ENCODE results near the gene DOK6. TPM values are rescaled to one million over a fixed set of nuclear protein-coding genes. Genes with fewer than 3 reads are reported as not detected.

DOK6 gene
- total RNA-seq, 2 donors from 2014 or later: 0.59 to 0.61 TPM

DNA sequence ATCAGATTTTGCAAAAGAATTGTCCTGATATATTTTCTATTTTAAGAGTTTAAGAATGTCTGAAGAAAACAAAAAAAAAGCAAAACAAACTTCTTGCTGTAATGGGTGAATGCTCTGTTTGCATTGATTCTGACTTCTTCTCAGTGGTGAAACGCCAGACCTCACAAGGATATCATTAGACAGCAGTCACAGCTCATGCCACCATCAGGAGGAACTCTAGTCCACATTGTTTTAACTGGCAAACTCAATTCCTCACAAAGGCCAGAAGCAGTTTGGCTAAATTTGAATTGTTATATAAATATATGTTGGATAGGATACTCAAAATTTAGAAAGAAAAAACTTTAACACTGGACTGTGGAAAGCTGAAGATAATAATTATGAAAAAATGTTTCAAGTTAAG is 89.4 kb downstream of the DOK6 start:
- Histone ChIP-seq H3K9me3 (no peaks in the 10 kb centered on the region), H3K27ac (no peak overlapping the region), H3K27me3 (no peaks in the 10 kb centered on the region), H3K4me1 (no peaks in the 10 kb centered on the region), H3K36me3 (no peaks in the 10 kb centered on the region), H3K9ac (ENCODE audit: low read depth in 2 of 2, low read length in 2 of 2) (no peak overlapping the region), H3K4me3 (no peak overlapping the region)
- TF ChIP-seq CTCF (IDR thresholded peaks at IDR 0.05): no peak
- no peak for DNase-seq
- intact Hi-C loops (cut with DNase I): no loop called here

GRCh38 chr18:69490813-69491212 is 90.1 kb downstream of the DOK6 start:
- H3K36me3 ChIP-seq: no peaks in the 10 kb centered on the region
- DNase-seq: no peak
- intact Hi-C loops (cut with DNase I): no loop called here
- H3K4me3 ChIP-seq: no peak overlapping the region
- H3K4me1 ChIP-seq: no peaks in the 10 kb centered on the region
- H3K27me3 ChIP-seq: no peaks in the 10 kb centered on the region
- no peak overlapping the region for H3K9ac ChIP-seq (ENCODE audit: low read depth in 2 of 2, low read length in 2 of 2)
- H3K27ac ChIP-seq: no peak overlapping the region
- no peaks in the 10 kb centered on the region for H3K9me3 ChIP-seq
- TF ChIP-seq CTCF (IDR thresholded peaks at IDR 0.05): no peak

- intact Hi-C loops (cut with DNase I): no loop called here
- no peak for DNase-seq
- H3K9me3 ChIP-seq: no peaks in the 10 kb centered on the region
- no peak overlapping the region for H3K9ac ChIP-seq (ENCODE audit: low read depth in 2 of 2, low read length in 2 of 2)
- H3K4me3 ChIP-seq: no peak overlapping the region
- H3K4me1 ChIP-seq: no peaks in the 10 kb centered on the region
- no peaks in the 10 kb centered on the region for H3K27me3 ChIP-seq
- TF ChIP-seq CTCF (IDR thresholded peaks at IDR 0.05): no peak
- no peak overlapping the region for H3K27ac ChIP-seq
- no peaks in the 10 kb centered on the region for H3K36me3 ChIP-seq
Observed at GRCh38 chr18:69491576-69491975, 90.9 kb downstream of the DOK6 start.

GRCh38 chr18:69492861-69493260 is 92.2 kb downstream of the DOK6 start:
- no peak for DNase-seq
- H3K27me3 ChIP-seq: no peaks in the 10 kb centered on the region
- no peak for TF ChIP-seq CTCF (IDR thresholded peaks at IDR 0.05)
- no peaks in the 10 kb centered on the region for H3K4me1 ChIP-seq
- H3K4me3 ChIP-seq: no peak overlapping the region
- intact Hi-C loops (cut with DNase I): no loop called here
- H3K9ac ChIP-seq (ENCODE audit: low read depth in 2 of 2, low read length in 2 of 2): no peak overlapping the region
- H3K9me3 ChIP-seq: no peaks in the 10 kb centered on the region
- H3K36me3 ChIP-seq: no peaks in the 10 kb centered on the region
- no peak overlapping the region for H3K27ac ChIP-seq

DNA sequence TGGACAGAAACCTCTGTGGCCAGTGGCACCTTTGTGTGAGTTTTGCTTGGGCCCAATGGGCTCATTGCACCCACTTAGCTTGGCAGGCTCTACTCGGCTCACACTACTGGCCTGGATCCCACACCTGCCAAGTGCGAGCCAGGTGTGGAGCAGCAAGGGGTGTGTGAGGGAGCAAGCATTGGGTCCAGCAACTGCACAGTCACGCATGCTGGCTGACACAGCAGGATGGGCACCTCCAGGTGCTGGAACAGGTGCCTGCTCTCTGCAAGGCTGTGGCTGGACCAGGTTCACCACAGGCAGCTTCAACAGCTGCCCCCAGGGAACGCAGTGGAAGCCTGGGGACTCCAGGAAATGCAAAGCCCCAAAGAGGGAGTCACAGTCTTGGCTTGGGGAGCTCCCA is 94.2 kb downstream of the DOK6 start:
- Histone ChIP-seq H3K27ac (no peak overlapping the region), H3K9me3 (no peaks in the 10 kb centered on the region), H3K4me3 (no peak overlapping the region), H3K9ac (ENCODE audit: low read depth in 2 of 2, low read length in 2 of 2) (no peak overlapping the region), H3K4me1 (no peaks in the 10 kb centered on the region), H3K36me3 (no peaks in the 10 kb centered on the region), H3K27me3 (no peaks in the 10 kb centered on the region)
- intact Hi-C loops (cut with DNase I): no loop called here
- no peak for TF ChIP-seq CTCF (IDR thresholded peaks at IDR 0.05)
- no peak for DNase-seq

DNA sequence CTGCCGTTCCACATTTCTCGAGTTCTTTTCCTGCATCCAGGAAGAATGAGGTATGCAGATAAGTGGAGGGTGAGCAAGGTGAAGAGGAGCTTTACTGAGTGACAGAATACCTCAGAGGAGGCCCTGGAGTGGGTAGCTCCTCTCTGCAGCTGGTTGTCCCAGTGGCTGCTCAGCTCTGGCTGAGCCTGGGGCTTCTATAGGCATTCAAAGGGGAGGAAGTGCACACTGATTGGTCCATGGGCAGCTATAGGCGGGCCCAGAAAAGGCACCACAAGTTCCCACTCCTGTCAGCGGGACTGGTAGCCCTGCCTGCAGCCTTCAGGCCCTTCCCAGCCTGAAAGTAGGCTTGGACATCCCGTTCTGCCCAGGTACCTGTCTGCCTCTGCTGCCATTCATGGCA is 94.7 kb downstream of the DOK6 start:
- Histone ChIP-seq H3K36me3 (no peaks in the 10 kb centered on the region), H3K9ac (ENCODE audit: low read depth in 2 of 2, low read length in 2 of 2) (no peak overlapping the region), H3K9me3 (no peaks in the 10 kb centered on the region), H3K4me1 (no peaks in the 10 kb centered on the region), H3K27me3 (no peaks in the 10 kb centered on the region), H3K4me3 (no peak overlapping the region), H3K27ac (no peak overlapping the region)
- TF ChIP-seq CTCF (IDR thresholded peaks at IDR 0.05): no peak
- no peak for DNase-seq
- intact Hi-C loops (cut with DNase I): no loop called here

Measured in colonic mucosa (tissue), 4 donors.